Measurements from ENCODE around the gene DNAI4. TPM values are rescaled to one million over a fixed set of nuclear protein-coding genes. Genes with fewer than 3 reads are reported as not detected.

DNAI4 gene
- total RNA-seq, 2 experiments from 2014 or later: 1.9 to 10.2 TPM

DNA sequence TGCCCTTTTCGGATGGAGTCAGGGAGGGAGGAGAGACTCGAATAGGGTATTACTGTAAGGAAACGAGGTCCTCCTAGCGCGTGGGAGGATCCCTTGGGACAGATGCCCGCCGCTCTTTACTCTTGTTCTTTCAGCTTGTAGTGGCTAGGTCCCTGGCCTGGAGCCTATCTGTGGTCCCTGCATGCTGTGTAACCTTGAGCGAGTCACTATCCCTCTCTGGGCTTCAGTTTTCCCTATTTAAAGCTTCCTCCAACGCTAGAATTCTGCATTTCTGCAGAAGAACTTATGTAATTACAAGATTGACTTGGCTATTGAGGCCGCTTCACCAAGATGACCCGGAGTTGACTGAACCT, 878 bp upstream of the DNAI4 start:
- POLR2A ChIA-PET: interaction anchor here (1.3 to 2.1 kb wide), 9 partner anchors 8 to 506 kb away, joined by 4 to 9 read pairs (median 6); no protein-coding TSS in a partner anchor

DNA sequence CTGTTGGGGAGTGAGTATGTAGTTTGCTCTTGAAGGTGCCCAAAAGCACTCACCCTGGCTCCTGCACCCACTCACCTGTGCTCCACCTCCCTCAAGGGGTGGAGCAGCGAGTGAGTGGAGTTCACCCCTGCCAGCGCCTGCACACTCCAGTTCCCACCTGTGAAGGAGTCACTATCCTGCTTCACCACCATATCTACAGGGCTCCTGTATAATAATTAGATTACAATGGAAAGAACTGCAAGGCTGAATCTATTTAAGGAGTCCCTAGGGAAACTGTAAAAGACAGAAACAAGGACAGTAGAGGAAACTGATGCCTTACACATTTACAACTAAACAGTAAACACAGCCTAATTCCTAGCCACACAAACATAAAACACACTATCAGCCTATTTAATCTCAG, 4.1 kb downstream of the DNAI4 start:
- no peak for TF ChIP-seq EZH2phosphoT487 (IDR thresholded peaks at IDR 0.05; ENCODE audit: borderline replicate concordance, low read depth, low read length)
- TF ChIP-seq, protein P1, sequence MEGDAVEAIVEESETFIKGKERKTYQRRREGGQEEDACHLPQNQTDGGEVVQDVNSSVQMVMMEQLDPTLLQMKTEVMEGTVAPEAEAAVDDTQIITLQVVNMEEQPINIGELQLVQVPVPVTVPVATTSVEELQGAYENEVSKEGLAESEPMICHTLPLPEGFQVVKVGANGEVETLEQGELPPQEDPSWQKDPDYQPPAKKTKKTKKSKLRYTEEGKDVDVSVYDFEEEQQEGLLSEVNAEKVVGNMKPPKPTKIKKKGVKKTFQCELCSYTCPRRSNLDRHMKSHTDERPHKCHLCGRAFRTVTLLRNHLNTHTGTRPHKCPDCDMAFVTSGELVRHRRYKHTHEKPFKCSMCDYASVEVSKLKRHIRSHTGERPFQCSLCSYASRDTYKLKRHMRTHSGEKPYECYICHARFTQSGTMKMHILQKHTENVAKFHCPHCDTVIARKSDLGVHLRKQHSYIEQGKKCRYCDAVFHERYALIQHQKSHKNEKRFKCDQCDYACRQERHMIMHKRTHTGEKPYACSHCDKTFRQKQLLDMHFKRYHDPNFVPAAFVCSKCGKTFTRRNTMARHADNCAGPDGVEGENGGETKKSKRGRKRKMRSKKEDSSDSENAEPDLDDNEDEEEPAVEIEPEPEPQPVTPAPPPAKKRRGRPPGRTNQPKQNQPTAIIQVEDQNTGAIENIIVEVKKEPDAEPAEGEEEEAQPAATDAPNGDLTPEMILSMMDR (conservative IDR thresholded peaks at IDR 0.05; ENCODE audit: low read length): no peak
- no peak overlapping the region for H3K4me2 ChIP-seq (ENCODE audit: low read length)
- CTCF ChIA-PET (ENCODE audit: unreplicated experiment): no interaction called here
- no peaks in the 10 kb centered on the region for H3K9me2 ChIP-seq (ENCODE audit: insufficient read depth, low read length)
- peaks cover 32% of the 10 kb centered on the region for H3K79me2 ChIP-seq (ENCODE audit: insufficient read depth, low read depth, low read length)
- H2AFZ ChIP-seq (ENCODE audit: low read length): no peak overlapping the region
- H4K20me1 ChIP-seq (ENCODE audit: insufficient read depth, low read length): no peaks in the 10 kb centered on the region
- intact Hi-C loops (cut with micrococcal nuclease; ENCODE audit: unreplicated experiment): loop anchor here (10.0 kb wide), 1 partner anchor 764 kb away; the partner anchor contains the start of gene GADD45A
- POLR2A ChIA-PET: no interaction called here
- H3K9me3 ChIP-seq (ENCODE audit: low read length): peaks cover 31% of the 10 kb centered on the region
- H3K4me3 ChIP-seq (ENCODE audit: low read depth, low read length, poor library complexity, severe bottlenecking): no peak overlapping the region
- H3K36me3 ChIP-seq (ENCODE audit: insufficient read depth, low read length): peaks cover 65% of the 10 kb centered on the region
- no peak overlapping the region for H3K27ac ChIP-seq (ENCODE audit: low read depth, low read length, poor library complexity, severe bottlenecking)
- no TSS peak for BruUV-seq (replicated peaks)
- DNase-seq (ENCODE audit: low spot score): no peak
- H3K4me1 ChIP-seq (ENCODE audit: insufficient read depth, low read length, poor library complexity, severe bottlenecking): peaks cover 16% of the 10 kb centered on the region

More for the DNA sequence above, 878 bp upstream of the DNAI4 start:
- Histone ChIP-seq H3K9me3 (ENCODE audit: low read length) (peaks cover 9% of the 10 kb centered on the region), H3K79me2 (ENCODE audit: insufficient read depth, low read depth, low read length) (peaks cover 76% of the 10 kb centered on the region), H3K4me2 (ENCODE audit: low read length) (peak overlapping the region; percentile 81), H3K4me1 (ENCODE audit: insufficient read depth, low read length, poor library complexity, severe bottlenecking) (peaks cover 45% of the 10 kb centered on the region), H4K20me1 (ENCODE audit: insufficient read depth, low read length) (no peaks in the 10 kb centered on the region; the same call in 1 of the 2 replicates), H2AFZ (ENCODE audit: low read length) (peak overlapping the region; percentile 81; the same call in 1 of the 2 replicates), H3K4me3 (ENCODE audit: low read depth, low read length, poor library complexity, severe bottlenecking) (peak overlapping the region; percentile 96), H3K36me3 (ENCODE audit: insufficient read depth, low read length) (peaks cover 54% of the 10 kb centered on the region), H3K9me2 (ENCODE audit: insufficient read depth, low read length) (no peaks in the 10 kb centered on the region), H3K27ac (ENCODE audit: low read depth, low read length, poor library complexity, severe bottlenecking) (peak overlapping the region; percentile 70)
- TF ChIP-seq EZH2phosphoT487 (IDR thresholded peaks at IDR 0.05; ENCODE audit: borderline replicate concordance, low read depth, low read length): no peak
- TF ChIP-seq, protein P1 (conservative IDR thresholded peaks at IDR 0.05; ENCODE audit: low read length): peak; percentile 1; the same call in 1 of the 2 replicates
- DNase-seq (ENCODE audit: low spot score): no peak
- CTCF ChIA-PET (ENCODE audit: unreplicated experiment): no interaction called here
- BruUV-seq (replicated peaks): no TSS peak
- intact Hi-C loops (cut with micrococcal nuclease; ENCODE audit: unreplicated experiment): loop anchor here (10.0 kb wide), 1 partner anchor 759 kb away; the partner anchor contains the start of gene GADD45A

DNA sequence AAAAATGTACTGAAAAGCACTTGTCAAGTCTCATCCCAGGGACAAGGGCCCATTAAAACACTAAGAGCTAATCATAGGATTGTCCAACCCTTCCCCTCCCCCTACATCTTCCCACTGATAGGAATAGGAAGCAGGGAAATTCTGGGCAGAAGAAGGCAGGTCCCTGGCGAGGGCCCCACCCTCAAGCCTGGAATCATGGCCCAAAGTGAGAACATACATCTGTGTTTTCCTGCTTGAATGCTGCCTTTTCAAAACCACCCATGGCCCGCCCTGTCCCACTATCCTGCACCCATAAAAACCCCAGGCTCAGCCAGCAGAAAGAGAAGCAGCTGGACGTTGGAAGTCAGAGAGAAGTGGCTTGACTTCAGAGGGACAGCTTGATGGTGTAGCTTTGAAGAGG, 4.8 kb downstream of the DNAI4 start:
- intact Hi-C loops (cut with micrococcal nuclease; ENCODE audit: unreplicated experiment): loop anchor here (10.0 kb wide), 1 partner anchor 765 kb away; the partner anchor contains the start of gene GADD45A
- peaks cover 28% of the 10 kb centered on the region for H3K79me2 ChIP-seq (ENCODE audit: insufficient read depth, low read depth, low read length)
- H3K27ac ChIP-seq (ENCODE audit: low read depth, low read length, poor library complexity, severe bottlenecking): no peak overlapping the region
- H3K4me3 ChIP-seq (ENCODE audit: low read depth, low read length, poor library complexity, severe bottlenecking): no peak overlapping the region
- peaks cover 31% of the 10 kb centered on the region for H3K9me3 ChIP-seq (ENCODE audit: low read length)
- H3K4me2 ChIP-seq (ENCODE audit: low read length): no peak overlapping the region
- no peaks in the 10 kb centered on the region for H3K9me2 ChIP-seq (ENCODE audit: insufficient read depth, low read length)
- ChIA-PET CTCF (ENCODE audit: unreplicated experiment) (no interaction called here), POLR2A (interaction anchor here (1.2 kb wide), 1 partner anchor 141 kb away, joined by 4 read pairs; no protein-coding TSS in a partner anchor)
- no peak for TF ChIP-seq EZH2phosphoT487 (IDR thresholded peaks at IDR 0.05; ENCODE audit: borderline replicate concordance, low read depth, low read length)
- TF ChIP-seq, protein P1 (conservative IDR thresholded peaks at IDR 0.05; ENCODE audit: low read length): no peak
- no peak overlapping the region for H2AFZ ChIP-seq (ENCODE audit: low read length)
- no peak for DNase-seq (ENCODE audit: low spot score)
- peaks cover 16% of the 10 kb centered on the region for H3K4me1 ChIP-seq (ENCODE audit: insufficient read depth, low read length, poor library complexity, severe bottlenecking)
- H4K20me1 ChIP-seq (ENCODE audit: insufficient read depth, low read length): no peaks in the 10 kb centered on the region
- no TSS peak for BruUV-seq (replicated peaks)
- H3K36me3 ChIP-seq (ENCODE audit: insufficient read depth, low read length): peaks cover 65% of the 10 kb centered on the region
